ENCODE measurements around the gene EXTL1.

Gene EXTL1

GRCh38 chr1:26077524-26077923 lies 55.9 kb downstream of the EXTL1 start:
- H3K4me3 ChIP-seq (ENCODE audit: low read depth, low read length) = no peak overlapping the region
- TF ChIP-seq CTCF (IDR thresholded peaks at IDR 0.05; ENCODE audit: low read depth, low read length, missing control alignments) = no peak
- DNase-seq (ENCODE audit: low read depth) = no peak

DNA sequence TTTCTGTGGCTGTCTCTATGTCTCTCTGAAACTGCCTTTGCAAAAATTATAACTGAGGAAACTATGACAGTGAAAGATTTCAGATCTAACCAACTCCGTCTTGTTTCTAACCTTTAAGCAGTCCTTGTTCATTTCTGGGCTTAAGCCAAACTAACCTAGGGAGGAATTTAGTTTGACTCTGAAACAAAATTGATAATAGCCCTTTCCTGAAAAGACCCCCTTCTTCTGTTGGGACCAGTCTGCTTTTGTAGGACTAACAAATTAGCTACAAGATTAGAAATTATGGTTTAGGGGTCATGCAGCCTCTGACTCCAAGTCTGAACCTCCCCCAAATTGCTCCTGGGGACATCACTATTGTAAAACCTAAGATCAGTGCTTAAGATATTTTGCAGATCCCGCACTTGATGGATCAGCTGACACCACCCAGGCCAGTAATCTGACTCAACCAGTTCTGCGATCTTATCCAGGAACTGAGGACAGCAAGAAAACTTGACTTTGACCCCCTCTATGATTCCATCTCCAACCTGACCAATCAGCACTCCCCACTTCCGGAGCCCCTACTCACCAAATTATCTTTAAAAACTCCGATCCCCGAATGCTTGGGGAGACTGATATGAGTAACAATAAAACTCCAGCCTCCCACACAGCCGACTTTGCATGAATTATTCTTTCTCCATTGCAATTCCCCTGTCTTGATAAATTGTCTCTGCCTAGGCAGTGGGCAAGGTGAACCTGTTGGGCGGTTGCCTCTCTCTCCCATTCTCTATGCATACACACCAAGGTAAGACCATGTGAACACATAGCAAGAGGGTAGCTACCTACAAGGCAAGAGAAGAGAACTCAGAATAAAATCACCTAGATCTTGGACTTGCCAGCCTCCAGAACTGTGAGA lies 57.0 kb downstream of the EXTL1 start:
- DNase-seq (ENCODE audit: low read depth) = no peak
- H3K4me3 ChIP-seq (ENCODE audit: low read depth, low read length) = no peak overlapping the region
- TF ChIP-seq CTCF (IDR thresholded peaks at IDR 0.05; ENCODE audit: low read depth, low read length, missing control alignments) = no peak

DNA sequence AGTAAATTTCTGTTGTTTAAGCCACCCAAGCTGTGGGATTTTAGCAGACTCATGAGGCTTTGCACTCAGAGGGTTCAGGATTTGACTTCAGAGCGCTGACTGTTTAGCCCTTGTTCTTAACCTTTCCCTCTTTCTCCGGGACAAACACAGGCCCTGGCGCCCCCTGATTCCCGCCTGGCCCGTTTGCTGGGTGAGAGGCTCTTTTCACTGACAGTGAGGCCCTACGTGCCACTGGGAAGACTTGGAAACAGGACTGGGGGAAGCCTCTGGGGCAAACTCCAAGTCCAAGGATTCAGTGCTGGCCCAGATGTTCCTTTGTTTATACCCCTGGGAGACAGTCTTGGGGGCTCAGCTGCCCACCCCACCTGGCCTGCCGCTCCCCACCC lies 57.6 kb downstream of the EXTL1 start:
- H3K4me3 ChIP-seq (ENCODE audit: low read depth, low read length) = no peak overlapping the region
- TF ChIP-seq CTCF (IDR thresholded peaks at IDR 0.05; ENCODE audit: low read depth, low read length, missing control alignments) = no peak
- DNase-seq (ENCODE audit: low read depth) = no peak

DNA sequence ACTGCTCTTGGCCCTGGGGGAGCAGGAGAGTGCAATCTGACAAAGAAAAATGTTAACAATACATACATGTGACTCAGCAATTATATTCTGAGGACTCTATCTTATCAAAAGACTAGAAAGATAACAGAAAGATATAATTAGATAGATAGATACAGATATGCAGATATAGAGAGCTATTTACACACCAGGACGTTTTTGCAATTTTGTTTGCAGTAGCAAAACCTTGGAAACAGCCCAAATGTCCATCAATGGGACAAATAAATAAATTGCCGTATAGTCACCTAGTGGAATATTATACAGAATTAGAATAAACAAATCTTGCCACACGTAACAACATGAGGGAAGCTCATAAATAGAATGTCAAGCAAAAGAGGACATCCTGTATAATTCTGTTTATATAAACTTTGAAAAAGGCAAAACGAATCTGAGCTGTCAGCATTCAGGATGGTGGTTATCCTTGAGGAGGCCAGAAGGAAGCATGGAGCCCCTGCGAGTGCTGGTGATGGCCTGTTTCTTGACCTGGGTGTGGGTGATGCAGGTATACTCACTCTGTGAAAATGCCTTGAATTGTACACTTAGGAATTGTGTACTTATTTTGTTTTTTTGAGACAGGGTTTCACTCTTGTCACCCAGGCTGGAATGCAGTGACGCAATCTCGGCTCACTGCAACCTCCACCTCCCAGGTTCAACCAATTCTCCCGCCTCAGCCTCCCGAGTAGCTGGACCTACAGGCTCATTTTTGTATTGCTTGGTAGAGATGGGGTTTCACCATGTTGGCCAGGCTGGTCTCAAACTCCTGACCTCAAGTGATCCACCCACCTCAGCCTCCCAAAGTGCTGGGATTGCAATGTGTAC lies 58.6 kb downstream of the EXTL1 start:
- TF ChIP-seq CTCF (IDR thresholded peaks at IDR 0.05; ENCODE audit: low read depth, low read length, missing control alignments) = no peak
- DNase-seq (ENCODE audit: low read depth) = no peak
- no peak overlapping the region for H3K4me3 ChIP-seq (ENCODE audit: low read depth, low read length)

- no peak for DNase-seq (ENCODE audit: low read depth)
- H3K4me3 ChIP-seq (ENCODE audit: low read depth, low read length) = no peak overlapping the region
- TF ChIP-seq CTCF (IDR thresholded peaks at IDR 0.05; ENCODE audit: low read depth, low read length, missing control alignments) = no peak
These were observed 59.9 kb downstream of the EXTL1 start for GRCh38 chr1:26081267-26082019.

DNA sequence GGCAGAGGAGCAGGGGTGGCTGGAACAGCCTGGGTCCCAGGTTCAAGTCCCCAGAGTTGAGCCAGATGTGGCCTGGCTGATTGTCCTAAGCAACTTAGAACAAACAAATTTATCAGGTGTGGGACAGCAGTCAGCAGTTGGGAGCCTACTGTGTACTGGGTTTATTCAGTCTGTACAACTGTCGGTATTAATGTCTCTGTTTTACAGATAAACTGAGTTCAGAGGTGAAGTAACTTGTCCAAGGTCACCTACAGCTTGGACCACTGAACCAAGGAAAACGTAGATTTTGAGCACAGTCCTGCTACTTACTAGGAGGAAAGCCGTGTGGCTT lies 60.4 kb downstream of the EXTL1 start:
- no peak for DNase-seq (ENCODE audit: low read depth)
- TF ChIP-seq CTCF (IDR thresholded peaks at IDR 0.05; ENCODE audit: low read depth, low read length, missing control alignments) = no peak
- H3K4me3 ChIP-seq (ENCODE audit: low read depth, low read length) = no peak overlapping the region
